Measurements from ENCODE around the gene CACNA1A. TPM values are rescaled to one million over a fixed set of nuclear protein-coding genes. Genes with fewer than 3 reads are reported as not detected.

Gene CACNA1A
- total RNA-seq, 4 donors from 2014 or later = 1.1 TPM; not detected in 3

DNA sequence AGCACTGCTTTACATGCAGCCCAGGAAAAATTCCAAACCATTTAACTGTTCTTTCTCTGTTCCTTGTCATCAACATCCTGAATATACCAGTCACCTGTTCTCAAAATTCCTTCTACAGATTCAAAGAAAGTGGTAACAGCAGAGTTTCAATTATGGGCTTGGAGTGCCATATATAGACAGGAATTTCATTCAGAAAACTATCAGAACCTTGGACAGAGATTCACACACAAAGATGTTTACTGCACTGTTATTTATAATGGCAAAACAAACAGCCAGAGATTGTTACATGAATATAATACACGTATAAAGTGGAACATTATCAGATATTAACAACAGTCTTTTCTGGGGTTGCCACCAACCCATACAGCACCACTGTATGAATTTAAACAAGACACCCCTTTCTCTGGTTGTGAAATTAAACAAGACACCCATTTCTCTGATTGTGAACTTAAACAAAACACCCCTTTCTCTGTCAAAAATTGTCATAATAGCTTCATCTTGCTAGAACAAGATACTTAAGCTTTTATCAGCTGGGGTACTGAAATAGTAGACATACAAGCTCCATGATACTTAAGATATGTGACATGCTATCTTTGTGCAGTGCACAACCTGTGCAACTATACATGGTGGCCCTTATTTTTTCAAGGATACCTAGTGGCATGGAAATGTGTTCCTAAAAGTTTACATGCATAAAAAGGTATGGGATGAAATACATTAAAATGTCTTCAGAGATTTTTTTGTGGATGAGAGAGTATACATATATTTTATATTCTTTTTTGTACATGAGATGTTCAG lies 12.6 kb downstream of the CACNA1A start:
- Histone ChIP-seq H3K9me3 (peaks cover 0 to 2% (median 0%) of the 10 kb centered on the region in 3 donors), H3K36me3 (no peaks in the 10 kb centered on the region), H3K27ac (no peak overlapping the region), H3K4me1 (no peaks in the 10 kb centered on the region), H3K27me3 (peaks cover 0 to 38% (median 0%) of the 10 kb centered on the region in 4 donors), H3K4me3 (no peak overlapping the region)
- TF ChIP-seq, protein P1, sequence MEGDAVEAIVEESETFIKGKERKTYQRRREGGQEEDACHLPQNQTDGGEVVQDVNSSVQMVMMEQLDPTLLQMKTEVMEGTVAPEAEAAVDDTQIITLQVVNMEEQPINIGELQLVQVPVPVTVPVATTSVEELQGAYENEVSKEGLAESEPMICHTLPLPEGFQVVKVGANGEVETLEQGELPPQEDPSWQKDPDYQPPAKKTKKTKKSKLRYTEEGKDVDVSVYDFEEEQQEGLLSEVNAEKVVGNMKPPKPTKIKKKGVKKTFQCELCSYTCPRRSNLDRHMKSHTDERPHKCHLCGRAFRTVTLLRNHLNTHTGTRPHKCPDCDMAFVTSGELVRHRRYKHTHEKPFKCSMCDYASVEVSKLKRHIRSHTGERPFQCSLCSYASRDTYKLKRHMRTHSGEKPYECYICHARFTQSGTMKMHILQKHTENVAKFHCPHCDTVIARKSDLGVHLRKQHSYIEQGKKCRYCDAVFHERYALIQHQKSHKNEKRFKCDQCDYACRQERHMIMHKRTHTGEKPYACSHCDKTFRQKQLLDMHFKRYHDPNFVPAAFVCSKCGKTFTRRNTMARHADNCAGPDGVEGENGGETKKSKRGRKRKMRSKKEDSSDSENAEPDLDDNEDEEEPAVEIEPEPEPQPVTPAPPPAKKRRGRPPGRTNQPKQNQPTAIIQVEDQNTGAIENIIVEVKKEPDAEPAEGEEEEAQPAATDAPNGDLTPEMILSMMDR (IDR thresholded peaks at IDR 0.05) = no peak
- no peak for TF ChIP-seq POLR2A (IDR thresholded peaks at IDR 0.05)
- intact Hi-C loops (cut with DNase I) = no loop called here
- no peak for DNase-seq
- WGBS, 2 donors = 69 to 83% methylated on average over 1 of the region's 1 CpG

DNA sequence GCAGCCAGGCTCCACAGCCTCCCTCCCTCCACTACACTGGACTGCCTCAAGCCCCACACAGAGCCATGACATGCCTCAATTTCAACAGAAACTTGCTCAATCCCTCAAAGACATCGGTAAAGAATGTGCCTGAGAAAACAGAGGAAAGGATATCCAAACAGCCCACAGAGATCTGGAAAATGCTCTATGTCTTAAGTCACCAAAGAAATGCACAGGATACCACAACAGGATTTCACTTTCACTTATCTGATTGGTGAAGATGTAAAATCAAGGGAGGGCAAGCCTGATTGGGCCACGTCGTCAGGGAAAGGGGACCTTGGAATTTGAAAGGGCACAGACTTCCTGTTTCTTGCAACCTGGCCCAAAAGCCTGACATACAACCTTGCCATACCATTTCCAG lies 14.2 kb downstream of the CACNA1A start:
- H3K9me3 ChIP-seq = peaks cover 0 to 2% (median 0%) of the 10 kb centered on the region in 3 donors
- H3K4me3 ChIP-seq = no peak overlapping the region
- H3K4me1 ChIP-seq = no peaks in the 10 kb centered on the region
- H3K27me3 ChIP-seq = peaks cover 0 to 36% (median 0%) of the 10 kb centered on the region in 4 donors
- no peak for DNase-seq
- H3K27ac ChIP-seq = no peak overlapping the region
- intact Hi-C loops (cut with DNase I) = no loop called here
- 25% methylated on average over 3 of the region's 3 CpGs; no CpG with 5 or more reads in 1 of the 2 donors for WGBS, 2 donors
- TF ChIP-seq, protein P1 (IDR thresholded peaks at IDR 0.05) = no peak
- H3K36me3 ChIP-seq = no peaks in the 10 kb centered on the region

DNA sequence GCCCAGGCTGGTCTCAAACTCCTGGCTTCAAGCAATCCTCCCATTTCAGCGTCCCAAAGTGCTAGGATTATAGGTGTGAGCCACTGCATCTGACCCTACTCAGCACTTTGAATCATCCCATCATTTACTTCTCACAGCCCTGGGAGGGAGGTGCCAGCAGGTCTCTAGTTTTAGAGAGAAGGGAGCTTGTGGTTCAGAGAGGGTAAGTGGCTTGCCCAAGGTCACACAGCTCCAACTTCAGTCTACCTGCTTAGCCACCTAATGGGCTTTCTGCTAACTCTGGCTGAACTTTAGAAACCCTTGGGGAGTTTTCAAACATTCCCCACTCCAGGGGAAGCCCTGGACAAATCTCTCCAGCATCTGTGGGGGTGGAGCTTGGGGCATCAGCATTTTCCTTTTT lies 18.3 kb downstream of the CACNA1A start:
- TF ChIP-seq, protein P1 (IDR thresholded peaks at IDR 0.05) = no peak
- TF ChIP-seq POLR2A (IDR thresholded peaks at IDR 0.05) = no peak
- H3K36me3 ChIP-seq = no peaks in the 10 kb centered on the region
- intact Hi-C loops (cut with DNase I) = no loop called here
- 67 to 88% methylated on average over 1 of the region's 1 CpG for WGBS, 2 donors
- no peak for DNase-seq
- H3K4me1 ChIP-seq = no peaks in the 10 kb centered on the region
- peaks cover 0 to 5% (median 4%) of the 10 kb centered on the region in 3 donors for H3K9me3 ChIP-seq
- H3K4me3 ChIP-seq = no peak overlapping the region
- H3K27ac ChIP-seq = no peak overlapping the region
- H3K27me3 ChIP-seq = peaks cover 0 to 45% (median 0%) of the 10 kb centered on the region in 4 donors

DNA sequence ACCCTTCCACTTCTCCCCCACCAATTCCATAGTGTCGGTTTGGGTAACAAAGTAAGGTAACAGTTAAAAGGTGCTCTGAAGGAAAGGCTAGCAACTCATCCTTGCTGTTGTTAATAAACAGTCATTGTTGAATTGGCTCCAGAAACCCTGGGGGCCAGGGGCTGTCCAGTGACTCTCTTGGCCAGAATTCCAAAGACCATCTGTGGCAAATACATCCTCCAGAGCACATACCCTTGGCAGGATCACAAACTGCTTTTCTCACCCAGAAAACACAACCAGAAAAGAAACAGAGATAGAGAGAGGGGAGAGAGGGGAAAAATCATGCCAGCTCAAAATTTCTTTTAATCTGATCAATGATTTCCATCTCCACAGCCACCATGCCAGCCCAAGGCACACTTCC lies 22.1 kb downstream of the CACNA1A start:
- WGBS, 2 donors = 82 to 100% methylated on average over 1 of the region's 1 CpG
- TF ChIP-seq, protein P1 (IDR thresholded peaks at IDR 0.05) = no peak
- TF ChIP-seq POLR2A (IDR thresholded peaks at IDR 0.05) = no peak
- Histone ChIP-seq H3K36me3 (no peaks in the 10 kb centered on the region), H3K27ac (no peak overlapping the region), H3K9me3 (peaks cover 0 to 7% (median 4%) of the 10 kb centered on the region in 3 donors), H3K4me1 (no peaks in the 10 kb centered on the region), H3K4me3 (no peak overlapping the region), H3K27me3 (peaks cover 0 to 18% (median 0%) of the 10 kb centered on the region in 4 donors)
- intact Hi-C loops (cut with DNase I) = no loop called here
- DNase-seq = no peak

DNA sequence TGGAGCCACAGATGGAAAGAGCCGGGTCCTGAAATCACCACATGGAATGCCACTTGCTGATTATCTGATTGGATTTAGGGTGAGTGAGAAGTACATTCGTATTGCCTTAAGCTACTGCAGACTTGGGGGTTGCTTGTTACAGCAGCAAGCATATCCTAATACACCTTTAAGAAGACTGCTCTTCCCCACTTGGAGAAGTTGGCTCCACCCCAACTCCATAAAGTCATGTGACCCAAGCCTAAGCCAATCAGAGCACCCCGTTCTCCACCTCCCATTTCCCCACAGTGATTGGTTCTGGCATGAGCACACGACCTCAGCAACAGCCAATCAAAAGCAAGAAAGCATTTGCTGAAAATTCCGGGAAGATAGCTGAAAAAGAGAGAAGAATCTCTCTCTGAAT lies 23.1 kb downstream of the CACNA1A start:
- no peak for DNase-seq
- Histone ChIP-seq H3K4me3 (no peak overlapping the region), H3K9me3 (peaks cover 0 to 7% (median 4%) of the 10 kb centered on the region in 3 donors), H3K4me1 (no peaks in the 10 kb centered on the region), H3K27ac (no peak overlapping the region), H3K27me3 (peaks cover 0 to 12% (median 0%) of the 10 kb centered on the region in 4 donors), H3K36me3 (no peaks in the 10 kb centered on the region)
- TF ChIP-seq POLR2A (IDR thresholded peaks at IDR 0.05) = no peak
- WGBS, 2 donors = 54 to 81% methylated on average over 4 to 5 of the region's 5 CpGs
- intact Hi-C loops (cut with DNase I) = no loop called here

All from esophagus squamous epithelium (tissue), 5 donors.